ENCODE data around the gene OTOGL. TPM values are rescaled to one million over a fixed set of nuclear protein-coding genes. Genes with fewer than 3 reads are reported as not detected.
"Not testable (repeated sequence)": the region's sequence is repeated elsewhere in the genome, so short reads cannot be mapped to it uniquely, and the experiment has no call there.

OTOGL gene
- total RNA-seq, 4 donors from 2014 or later: 0.72 to 1.2 (median 0.88) TPM

DNA sequence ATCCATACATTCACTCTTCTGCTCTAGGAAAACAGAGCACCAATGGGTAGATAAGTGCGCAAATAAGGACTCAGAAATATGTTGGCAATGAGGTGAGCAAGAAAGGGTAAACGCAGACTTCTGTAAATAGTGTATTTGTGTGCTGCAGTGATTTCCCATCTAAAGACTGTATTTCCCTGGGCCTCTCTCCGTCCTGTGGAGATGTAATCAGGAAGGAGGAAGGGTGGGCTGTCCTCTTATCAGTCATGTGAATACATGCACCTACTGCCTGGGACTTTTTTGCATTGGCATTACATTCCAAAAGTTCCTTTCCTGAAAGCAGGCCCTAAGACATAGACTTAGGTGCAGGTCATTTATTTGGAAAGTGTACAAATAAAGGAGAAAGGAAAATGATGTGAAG, 114.5 kb downstream of the OTOGL start:
- Histone ChIP-seq H3K36me3 (no peaks in the 10 kb centered on the region), H3K9me3 (no peaks in the 10 kb centered on the region), H3K27ac (no peak overlapping the region), H3K4me1 (peaks cover 7% of the 10 kb centered on the region), H3K4me3 (no peak overlapping the region), H3K27me3 (no peaks in the 10 kb centered on the region)
- no peak for DNase-seq (ENCODE audit: low spot score in 2 of 2)
- 86% methylated on average over 3 of the region's 3 CpGs for WGBS
- TF ChIP-seq POLR2AphosphoS5 (IDR thresholded peaks at IDR 0.05) (no peak), POLR2A (IDR thresholded peaks at IDR 0.05) (no peak), EP300 (IDR thresholded peaks at IDR 0.05) (no peak)
- TF ChIP-seq, protein P1, sequence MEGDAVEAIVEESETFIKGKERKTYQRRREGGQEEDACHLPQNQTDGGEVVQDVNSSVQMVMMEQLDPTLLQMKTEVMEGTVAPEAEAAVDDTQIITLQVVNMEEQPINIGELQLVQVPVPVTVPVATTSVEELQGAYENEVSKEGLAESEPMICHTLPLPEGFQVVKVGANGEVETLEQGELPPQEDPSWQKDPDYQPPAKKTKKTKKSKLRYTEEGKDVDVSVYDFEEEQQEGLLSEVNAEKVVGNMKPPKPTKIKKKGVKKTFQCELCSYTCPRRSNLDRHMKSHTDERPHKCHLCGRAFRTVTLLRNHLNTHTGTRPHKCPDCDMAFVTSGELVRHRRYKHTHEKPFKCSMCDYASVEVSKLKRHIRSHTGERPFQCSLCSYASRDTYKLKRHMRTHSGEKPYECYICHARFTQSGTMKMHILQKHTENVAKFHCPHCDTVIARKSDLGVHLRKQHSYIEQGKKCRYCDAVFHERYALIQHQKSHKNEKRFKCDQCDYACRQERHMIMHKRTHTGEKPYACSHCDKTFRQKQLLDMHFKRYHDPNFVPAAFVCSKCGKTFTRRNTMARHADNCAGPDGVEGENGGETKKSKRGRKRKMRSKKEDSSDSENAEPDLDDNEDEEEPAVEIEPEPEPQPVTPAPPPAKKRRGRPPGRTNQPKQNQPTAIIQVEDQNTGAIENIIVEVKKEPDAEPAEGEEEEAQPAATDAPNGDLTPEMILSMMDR (IDR thresholded peaks at IDR 0.05): no peak

DNA sequence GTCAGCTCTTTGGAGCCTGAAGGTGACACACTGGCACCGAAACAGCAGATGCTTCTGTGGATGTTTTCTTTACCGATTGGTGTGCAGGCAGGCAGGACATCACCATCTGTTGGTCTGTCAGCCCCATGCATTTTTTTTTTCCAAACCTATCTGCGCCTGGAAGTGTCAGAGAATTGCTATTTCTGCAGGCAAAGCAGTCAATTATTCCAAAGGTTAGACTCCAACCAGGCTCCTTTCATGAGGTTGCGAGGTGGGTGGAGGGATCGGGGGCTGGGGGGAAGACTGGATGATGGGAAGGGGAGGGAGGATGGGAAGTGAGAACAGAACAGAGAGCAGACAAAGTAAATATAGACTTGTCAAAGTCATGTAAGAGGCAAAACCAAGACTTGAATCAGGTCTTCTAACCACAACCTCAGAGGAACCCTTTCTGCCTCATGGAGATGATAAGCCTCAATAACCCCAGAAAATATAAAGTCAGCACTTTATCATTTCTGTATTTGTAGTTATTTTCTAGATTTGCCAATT, 117.7 kb downstream of the OTOGL start:
- Histone ChIP-seq H3K4me1 (peaks cover 7% of the 10 kb centered on the region), H3K27ac (no peak overlapping the region), H3K36me3 (no peaks in the 10 kb centered on the region), H3K27me3 (no peaks in the 10 kb centered on the region), H3K9me3 (no peaks in the 10 kb centered on the region), H3K4me3 (no peak overlapping the region)
- DNase-seq (ENCODE audit: low spot score in 2 of 2): no peak
- 72% methylated on average over 5 of the region's 5 CpGs for WGBS
- TF ChIP-seq, protein P1 (IDR thresholded peaks at IDR 0.05): no peak
- TF ChIP-seq EP300 (IDR thresholded peaks at IDR 0.05) (no peak), POLR2A (IDR thresholded peaks at IDR 0.05) (no peak), POLR2AphosphoS5 (IDR thresholded peaks at IDR 0.05) (no peak)

DNA sequence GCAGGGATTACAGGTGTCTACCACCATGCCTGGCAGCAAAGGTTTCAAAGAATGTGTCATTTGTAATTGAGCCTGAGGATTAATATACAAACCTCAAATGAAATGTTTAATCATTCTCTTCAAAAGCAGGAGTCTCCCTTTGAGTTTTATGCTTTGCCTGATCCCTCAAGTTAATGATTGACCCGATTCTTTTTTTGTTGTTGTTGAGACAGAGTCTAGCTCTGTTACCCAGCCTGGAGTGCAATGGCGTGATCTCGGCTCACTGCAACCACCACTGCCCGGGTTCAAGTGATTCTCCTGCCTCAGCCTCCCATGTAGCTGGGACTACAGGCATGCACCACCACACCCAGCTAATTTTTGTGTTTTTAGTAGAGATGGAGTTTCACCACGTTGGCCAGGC, 119.6 kb downstream of the OTOGL start:
- not testable (repeated sequence) for H3K4me3 ChIP-seq; H3K4me1 ChIP-seq; H3K27me3 ChIP-seq; H3K9me3 ChIP-seq; H3K36me3 ChIP-seq; DNase-seq (ENCODE audit: low spot score in 2 of 2); H3K27ac ChIP-seq
- 90% methylated on average over 5 of the region's 5 CpGs for WGBS

DNA sequence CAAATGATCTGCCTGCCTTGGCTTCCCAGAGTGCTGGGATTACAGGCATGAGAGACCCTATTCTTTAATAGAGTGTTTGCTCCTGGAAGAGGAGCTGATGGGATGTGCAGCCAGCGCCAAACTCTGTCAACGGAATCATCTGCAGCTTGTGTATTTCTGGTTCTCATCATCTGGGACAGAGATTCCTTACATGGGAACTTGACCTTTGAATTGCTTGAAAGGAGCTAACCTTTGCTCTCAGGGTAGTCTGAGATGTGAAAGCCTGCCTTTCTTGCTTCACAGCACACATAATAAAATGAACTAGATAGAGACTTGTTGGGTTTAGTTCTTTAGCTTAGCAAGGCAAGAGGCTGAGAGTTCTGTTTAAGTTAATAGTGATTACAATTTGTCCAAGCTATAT, 120.0 kb downstream of the OTOGL start:
- H3K9me3 ChIP-seq: no peaks in the 10 kb centered on the region
- WGBS: 48% methylated on average over 2 of the region's 2 CpGs

DNA sequence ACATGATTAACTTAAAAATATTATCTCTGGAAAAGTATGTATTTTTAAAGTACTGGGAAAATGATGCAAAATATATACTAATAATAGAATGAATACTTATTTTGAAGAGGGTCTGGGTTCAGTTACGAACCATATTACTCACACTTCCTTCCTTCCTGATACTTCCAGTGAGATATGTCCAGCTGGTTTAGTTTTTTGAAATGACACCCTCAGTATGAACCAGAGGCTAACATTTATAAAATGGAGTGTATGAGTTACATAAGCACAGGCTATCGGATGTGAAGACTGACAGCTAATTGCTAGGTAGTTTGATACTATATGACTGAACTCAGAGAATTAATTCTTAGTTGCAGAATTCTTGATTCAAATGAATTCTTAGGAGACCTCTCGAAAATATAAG, 122.9 kb downstream of the OTOGL start:
- Histone ChIP-seq H3K4me1 (peaks cover 7% of the 10 kb centered on the region), H3K9me3 (no peaks in the 10 kb centered on the region), H3K36me3 (no peaks in the 10 kb centered on the region), H3K27me3 (no peaks in the 10 kb centered on the region), H3K4me3 (no peak overlapping the region), H3K27ac (no peak overlapping the region)
- 75% methylated on average over 3 of the region's 3 CpGs for WGBS
- DNase-seq (ENCODE audit: low spot score in 2 of 2): no peak
- TF ChIP-seq, protein P1 (IDR thresholded peaks at IDR 0.05): no peak
- TF ChIP-seq EP300 (IDR thresholded peaks at IDR 0.05) (no peak), POLR2A (IDR thresholded peaks at IDR 0.05) (no peak), POLR2AphosphoS5 (IDR thresholded peaks at IDR 0.05) (no peak)

More for the DNA sequence above, 120.0 kb downstream of the OTOGL start:
- DNase-seq (ENCODE audit: low spot score in 2 of 2): no peak
- Histone ChIP-seq H3K4me3 (no peak overlapping the region), H3K36me3 (no peaks in the 10 kb centered on the region), H3K4me1 (peaks cover 7% of the 10 kb centered on the region), H3K27me3 (no peaks in the 10 kb centered on the region), H3K27ac (no peak overlapping the region)
- TF ChIP-seq, protein P1 (IDR thresholded peaks at IDR 0.05): no peak
- no peak for TF ChIP-seq POLR2A (IDR thresholded peaks at IDR 0.05)
- no peak for TF ChIP-seq EP300 (IDR thresholded peaks at IDR 0.05)
- TF ChIP-seq POLR2AphosphoS5 (IDR thresholded peaks at IDR 0.05): no peak

DNA sequence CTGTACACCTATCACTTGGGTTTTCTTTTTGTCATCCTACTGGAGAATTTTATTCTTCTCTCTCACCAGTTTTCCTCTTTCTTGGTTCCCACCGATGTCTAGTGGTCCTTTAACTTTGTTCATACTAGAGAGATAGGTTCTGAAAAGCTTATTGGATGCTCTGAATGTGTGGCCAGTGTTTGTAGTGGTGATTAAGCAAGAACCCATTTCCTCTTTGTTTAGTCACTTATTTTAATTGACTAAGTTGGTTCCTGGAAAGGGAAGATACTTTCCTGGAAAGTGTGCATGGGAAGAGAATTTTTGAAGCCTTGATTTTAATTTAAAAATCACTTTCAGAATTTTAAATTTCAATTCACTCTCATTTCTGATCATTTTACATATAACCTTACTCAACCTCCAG, 127.2 kb downstream of the OTOGL start:
- Histone ChIP-seq H3K4me3 (no peak overlapping the region), H3K4me1 (no peaks in the 10 kb centered on the region), H3K36me3 (no peaks in the 10 kb centered on the region), H3K9me3 (no peaks in the 10 kb centered on the region), H3K27ac (no peak overlapping the region), H3K27me3 (no peaks in the 10 kb centered on the region)
- WGBS: 61% methylated on average over 1 of the region's 1 CpG
- DNase-seq (ENCODE audit: low spot score in 2 of 2): no peak
- no peak for TF ChIP-seq EP300 (IDR thresholded peaks at IDR 0.05)
- no peak for TF ChIP-seq POLR2AphosphoS5 (IDR thresholded peaks at IDR 0.05)

DNA sequence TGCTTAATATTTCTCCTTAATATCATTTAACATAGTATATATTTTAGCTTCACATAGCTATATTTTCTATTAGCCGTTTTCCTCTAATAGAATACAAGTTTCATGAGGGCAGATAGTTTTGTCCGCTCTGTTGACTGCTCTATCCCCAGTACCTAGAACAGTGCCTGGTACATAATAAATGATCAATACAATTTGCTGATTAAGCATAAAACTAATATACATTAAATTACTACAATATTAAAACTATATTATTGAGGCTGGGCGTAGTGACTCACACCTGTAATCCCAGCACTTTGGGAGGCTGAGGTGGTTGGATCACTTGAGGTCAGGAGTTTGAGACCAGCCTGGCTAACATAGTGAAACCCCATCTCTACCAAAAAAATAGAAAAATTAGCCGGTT, 128.6 kb downstream of the OTOGL start:
- H3K36me3 ChIP-seq; H3K4me1 ChIP-seq; H3K9me3 ChIP-seq; H3K27me3 ChIP-seq; DNase-seq (ENCODE audit: low spot score in 2 of 2); H3K27ac ChIP-seq; H3K4me3 ChIP-seq: not testable (repeated sequence)
- WGBS: 95% methylated on average over 4 of the region's 4 CpGs

All from suprapubic skin (tissue), 4 donors.